Right lobe of liver (tissue), 6 donors: ENCODE data around the gene INPP5D. TPM values are rescaled to one million over a fixed set of nuclear protein-coding genes. Genes with fewer than 3 reads are reported as not detected.
"Not testable (repeated sequence)": the region's sequence is repeated elsewhere in the genome, so short reads cannot be mapped to it uniquely, and the experiment has no call there.

Source experiments
- ATAC-seq, 4 donors: fragments of 200-7000 bp; cut with Tn5 transposase; one replicate each; pipeline ENCODE4 v1.9.1; 2020; ENCODE audit warnings: mild to moderate bottlenecking in 4 of 4, moderate library complexity in 4 of 4
- DNase-seq, 3 donors: peaks; one replicate each; pipeline ENCODE4 v3.0.0-alpha.2; 2020
- H3K27ac ChIP-seq, 3 donors: fragments of 200-600 bp; one replicate each; pipeline ENCODE4 v1.8.0; 2022
- H3K27me3 ChIP-seq, 2 donors: fragments of 200-600 bp; one replicate each; pipeline ENCODE4 v1.8.0; 2022
- H3K36me3 ChIP-seq, 4 donors: fragments of 200-600 bp; sonication (generic) in 1 of 4; one replicate each; pipeline versions ENCODE4 v1.5.1 to v1.8.0; 2017 to 2022; ENCODE audit warnings: control low read depth in 1 of 4
- H3K4me1 ChIP-seq, 4 donors: fragments of 200-600 bp; sonication (generic) in 1 of 4; one replicate each; pipeline versions ENCODE4 v1.5.1 to v1.8.0; 2017 to 2022; ENCODE audit warnings: control low read depth in 1 of 4
- H3K4me3 ChIP-seq, 3 donors: fragments of 200-600 bp; one replicate each; pipeline ENCODE4 v1.8.0; 2022
- H3K9me3 ChIP-seq, 4 donors: fragments of 200-600 bp; sonication (generic) in 1 of 4; one replicate each; pipeline versions ENCODE4 v1.5.1 to v1.8.0; 2017 to 2022; ENCODE audit warnings: control low read depth in 1 of 4
- CTCF ChIP-seq, 4 donors: fragments of 200-600 bp in 3 of 4; fragments of 450-650 bp in 1 of 4; IDR thresholded peaks; one replicate each; pipeline versions ENCODE4 v1.5.1 to v1.8.0; 2016 to 2022; ENCODE audit warnings: antibody characterized with exemption in 4 of 4, mild to moderate bottlenecking in 2 of 4
- POLR2A ChIP-seq: fragments of 450-650 bp; IDR thresholded peaks from one replicate; pipeline ENCODE4 v1.6.1; 2017; ENCODE audit warnings: antibody characterized with exemption, mild to moderate bottlenecking
- WGBS: methylation state at CpG from one replicate; pipeline ENCODE4 v1.1.6; 2018; ENCODE audit warnings: low coverage, low lambda C conversion rate; ENCODE audit not compliant: insufficient coverage; ENCODE audit errors: missing lambda C conversion rate; 5-methylcytosine and 5-hydroxymethylcytosine counted together
- intact Hi-C, 2 donors: fragments of 100-400 bp; cut with DNase I; formaldehyde crosslinking; loops; one replicate each; pipeline versions ENCODE4 v1.11.2 to v1.14.1; 2022
- total RNA-seq, 6 experiments: library from RNA; depleted of rRNA in 2 of 6; stranded (reverse); fragments of >200 nt in 2 of 6; fragmentation: NEBNext Ultra II Directional in 3 of 6; extraction: Animal tissue kit (Norgen Biotek cat#: 25700) in 3 of 6; gene quantifications; one replicate each; pipeline versions ENCODE4 v1.1.0 to v1.2.4, GENCODE V29; 2016 to 2023
- donor health status: DM: no; HTN: yes; CAD: no.
- donor health status: DM: no; HTN: no; CAD: no.
- donor health status: DM: no; HTN: no; CAD: no.
- donor health status: DM: no; HTN: yes; CAD: no.
- donor health status: DM: no; HTN: yes; CAD: no.

Gene INPP5D
- total RNA-seq, 6 experiments from 2014 or later = 3.5 to 8.1 (median 5.5) TPM

GRCh38 chr2:233093721-233094120, 33.6 kb downstream of the INPP5D start:
- WGBS = 50% methylated on average over 1 of the region's 4 CpGs
- intact Hi-C loops = no loop called here
- no peak for TF ChIP-seq CTCF (IDR thresholded peaks at IDR 0.05)
- TF ChIP-seq POLR2A = no peak
- no peaks in the 10 kb centered on the region for H3K4me1 ChIP-seq
- H3K4me3 ChIP-seq = no peak overlapping the region
- no peak overlapping the region for H3K27ac ChIP-seq
- no peaks in the 10 kb centered on the region for H3K36me3 ChIP-seq
- ATAC-seq = no peak
- peak in 1 of 3 donors; percentile 28 for DNase-seq
- H3K9me3 ChIP-seq = no peaks in the 10 kb centered on the region
- H3K27me3 ChIP-seq = no peaks in the 10 kb centered on the region

- Histone ChIP-seq H3K27me3 (no peaks in the 10 kb centered on the region), H3K4me3 (no peak overlapping the region), H3K4me1 (no peaks in the 10 kb centered on the region), H3K27ac (no peak overlapping the region), H3K36me3 (no peaks in the 10 kb centered on the region), H3K9me3 (no peaks in the 10 kb centered on the region)
- WGBS = 36% methylated on average over 3 of the region's 6 CpGs
- intact Hi-C loops = no loop called here
- no peak for TF ChIP-seq CTCF (IDR thresholded peaks at IDR 0.05)
- TF ChIP-seq POLR2A = no peak
- ATAC-seq (no peak), DNase-seq (peak in 1 of 3 donors; percentile 37)
Measured at GRCh38 chr2:233094614-233095013, 34.5 kb downstream of the INPP5D start.

- DNase-seq (no peak), ATAC-seq (no peak)
- WGBS = 57% methylated on average over 6 of the region's 6 CpGs
- intact Hi-C loops = no loop called here
- TF ChIP-seq POLR2A = no peak
- TF ChIP-seq CTCF (IDR thresholded peaks at IDR 0.05) = no peak
- Histone ChIP-seq H3K4me3 (no peak overlapping the region), H3K9me3 (no peaks in the 10 kb centered on the region), H3K4me1 (no peaks in the 10 kb centered on the region), H3K27ac (no peak overlapping the region), H3K36me3 (no peaks in the 10 kb centered on the region), H3K27me3 (no peaks in the 10 kb centered on the region)
Measured at GRCh38 chr2:233096006-233096405, 35.9 kb downstream of the INPP5D start.

- WGBS = 65% methylated on average over 10 of the region's 11 CpGs
- peak in 2 of 3 donors; percentile 46 to 49 for DNase-seq
- no peak overlapping the region for H3K4me3 ChIP-seq
- H3K9me3 ChIP-seq = no peaks in the 10 kb centered on the region
- H3K27me3 ChIP-seq = no peaks in the 10 kb centered on the region
- H3K36me3 ChIP-seq = no peaks in the 10 kb centered on the region
- H3K4me1 ChIP-seq = no peaks in the 10 kb centered on the region
- intact Hi-C loops = no loop called here
- peak; percentile 56 to 66 (median 62) for ATAC-seq
- H3K27ac ChIP-seq = no peak overlapping the region
- TF ChIP-seq CTCF (IDR thresholded peaks at IDR 0.05) (peak in 3 of 4 donors; percentile 30 to 48 (median 34)), POLR2A (no peak)
Measured at GRCh38 chr2:233098618-233099017, 38.5 kb downstream of the INPP5D start.

- H3K27ac ChIP-seq, H3K4me3 ChIP-seq, DNase-seq, H3K36me3 ChIP-seq, H3K27me3 ChIP-seq, ATAC-seq, H3K4me1 ChIP-seq, intact Hi-C loops, H3K9me3 ChIP-seq: not testable (repeated sequence)
- WGBS = 90% methylated on average over 6 of the region's 7 CpGs
Measured at GRCh38 chr2:233099820-233100191, 39.7 kb downstream of the INPP5D start.
